ENCODE results near the gene MRPL24. TPM values are rescaled to one million over a fixed set of nuclear protein-coding genes. Genes with fewer than 3 reads are reported as not detected.

Gene MRPL24
- total and polyA plus RNA-seq, 4 donors: 26.7 to 120 (median 79.5) TPM

- Histone ChIP-seq H3K27me3 (ENCODE audit: control insufficient read depth in 3 of 3, insufficient read depth in 3 of 3, low read length in 2 of 3) (no peaks in the 10 kb centered on the region), H3K9me3 (ENCODE audit: control insufficient read depth in 4 of 4, insufficient read depth in 3 of 4, low read length in 3 of 4) (no peaks in the 10 kb centered on the region), H3K27ac (ENCODE audit: low read depth in 1 of 2, low read length in 1 of 2) (no peak overlapping the region), H3K9ac (ENCODE audit: insufficient read depth in 1 of 2, low read length in 2 of 2) (no peak overlapping the region), H3K36me3 (ENCODE audit: control insufficient read depth in 4 of 4, insufficient read depth in 4 of 4, low read length in 4 of 4) (peaks cover 2 to 19% (median 8%) of the 10 kb centered on the region in 4 donors), H3K4me3 (no peak overlapping the region), H3K4me1 (ENCODE audit: control insufficient read depth in 5 of 5, insufficient read depth in 5 of 5, low read length in 5 of 5) (peaks cover 0 to 1% (median 0%) of the 10 kb centered on the region in 5 donors)
- TF ChIP-seq, protein P1, sequence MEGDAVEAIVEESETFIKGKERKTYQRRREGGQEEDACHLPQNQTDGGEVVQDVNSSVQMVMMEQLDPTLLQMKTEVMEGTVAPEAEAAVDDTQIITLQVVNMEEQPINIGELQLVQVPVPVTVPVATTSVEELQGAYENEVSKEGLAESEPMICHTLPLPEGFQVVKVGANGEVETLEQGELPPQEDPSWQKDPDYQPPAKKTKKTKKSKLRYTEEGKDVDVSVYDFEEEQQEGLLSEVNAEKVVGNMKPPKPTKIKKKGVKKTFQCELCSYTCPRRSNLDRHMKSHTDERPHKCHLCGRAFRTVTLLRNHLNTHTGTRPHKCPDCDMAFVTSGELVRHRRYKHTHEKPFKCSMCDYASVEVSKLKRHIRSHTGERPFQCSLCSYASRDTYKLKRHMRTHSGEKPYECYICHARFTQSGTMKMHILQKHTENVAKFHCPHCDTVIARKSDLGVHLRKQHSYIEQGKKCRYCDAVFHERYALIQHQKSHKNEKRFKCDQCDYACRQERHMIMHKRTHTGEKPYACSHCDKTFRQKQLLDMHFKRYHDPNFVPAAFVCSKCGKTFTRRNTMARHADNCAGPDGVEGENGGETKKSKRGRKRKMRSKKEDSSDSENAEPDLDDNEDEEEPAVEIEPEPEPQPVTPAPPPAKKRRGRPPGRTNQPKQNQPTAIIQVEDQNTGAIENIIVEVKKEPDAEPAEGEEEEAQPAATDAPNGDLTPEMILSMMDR (IDR thresholded peaks at IDR 0.05; ENCODE audit: control extremely low read depth, extremely low read depth): no peak
- 73 to 86% methylated on average over 4 of the region's 4 CpGs for WGBS, 2 donors
- ATAC-seq (ENCODE audit: insufficient read depth, low FRiP score) (no peak), DNase-seq (no peak)
Observed at GRCh38 chr1:156717351-156717750, 23.5 kb downstream of the MRPL24 start.

GRCh38 chr1:156714830-156715229, 26.1 kb downstream of the MRPL24 start:
- Histone ChIP-seq H3K9ac (ENCODE audit: insufficient read depth in 1 of 2, low read length in 2 of 2) (no peak overlapping the region), H3K9me3 (ENCODE audit: control insufficient read depth in 4 of 4, insufficient read depth in 3 of 4, low read length in 3 of 4) (no peaks in the 10 kb centered on the region), H3K36me3 (ENCODE audit: control insufficient read depth in 4 of 4, insufficient read depth in 4 of 4, low read length in 4 of 4) (peaks cover 0 to 9% (median 0%) of the 10 kb centered on the region in 4 donors), H3K4me1 (ENCODE audit: control insufficient read depth in 5 of 5, insufficient read depth in 5 of 5, low read length in 5 of 5) (peaks cover 0 to 19% (median 3%) of the 10 kb centered on the region in 5 donors), H3K27ac (ENCODE audit: low read depth in 1 of 2, low read length in 1 of 2) (no peak overlapping the region), H3K27me3 (ENCODE audit: control insufficient read depth in 3 of 3, insufficient read depth in 3 of 3, low read length in 2 of 3) (no peaks in the 10 kb centered on the region), H3K4me3 (no peak overlapping the region)
- ATAC-seq (ENCODE audit: insufficient read depth, low FRiP score): no peak
- TF ChIP-seq, protein P1 (IDR thresholded peaks at IDR 0.05; ENCODE audit: control extremely low read depth, extremely low read depth): no peak
- WGBS, 2 donors: 77 to 86% methylated on average over 3 of the region's 3 CpGs
- no peak for DNase-seq

DNA sequence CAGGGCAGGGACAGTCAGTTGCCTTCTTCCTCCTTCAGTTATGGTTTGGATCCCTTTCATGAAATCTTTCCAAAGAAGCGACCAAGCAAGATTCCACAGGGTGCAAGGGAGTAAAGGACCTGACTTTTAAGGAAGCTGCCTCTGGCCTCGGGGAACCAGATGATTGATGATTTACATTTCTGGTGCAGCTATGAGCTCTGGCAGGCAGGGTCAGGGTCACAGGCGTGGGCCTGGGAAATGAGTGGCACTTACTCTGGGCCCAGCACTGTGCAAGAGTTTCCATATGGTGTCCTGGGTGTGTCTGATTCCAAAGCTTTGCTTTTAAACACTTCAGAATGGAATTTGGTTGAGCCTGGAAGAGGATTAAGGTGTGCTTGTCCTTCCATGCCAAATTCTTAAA, 28.3 kb downstream of the MRPL24 start:
- Histone ChIP-seq H3K9ac (ENCODE audit: insufficient read depth in 1 of 2, low read length in 2 of 2) (no peak overlapping the region), H3K27ac (ENCODE audit: low read depth in 1 of 2, low read length in 1 of 2) (no peak overlapping the region), H3K27me3 (ENCODE audit: control insufficient read depth in 3 of 3, insufficient read depth in 3 of 3, low read length in 2 of 3) (no peaks in the 10 kb centered on the region), H3K4me3 (no peak overlapping the region), H3K36me3 (ENCODE audit: control insufficient read depth in 4 of 4, insufficient read depth in 4 of 4, low read length in 4 of 4) (peaks cover 0 to 9% (median 0%) of the 10 kb centered on the region in 4 donors), H3K9me3 (ENCODE audit: control insufficient read depth in 4 of 4, insufficient read depth in 3 of 4, low read length in 3 of 4) (no peaks in the 10 kb centered on the region), H3K4me1 (ENCODE audit: control insufficient read depth in 5 of 5, insufficient read depth in 5 of 5, low read length in 5 of 5) (peaks cover 0 to 40% (median 10%) of the 10 kb centered on the region in 5 donors)
- no peak for DNase-seq
- 49 to 65% methylated on average over 3 of the region's 3 CpGs for WGBS, 2 donors
- no peak for ATAC-seq (ENCODE audit: insufficient read depth, low FRiP score)
- TF ChIP-seq, protein P1 (IDR thresholded peaks at IDR 0.05; ENCODE audit: control extremely low read depth, extremely low read depth): no peak
